IMR-90 (cell line): ENCODE data around the gene TSKU. TPM values are rescaled to one million over a fixed set of nuclear protein-coding genes. Genes with fewer than 3 reads are reported as not detected.

Experiments used
- ATAC-seq: fragments of 200-7000 bp; cut with Tn5 transposase; 2 replicates; pipeline ENCODE4 v1.9.1; 2020; ENCODE audit warnings: low read depth, mild to moderate bottlenecking, moderate library complexity
- BruUV-seq: library from RNA; stranded (reverse); fragments of 400-500 nt; replicated peaks from 2 replicates; lab custom pipeline; 2021; lab: Mats Ljungman, UMichigan
- CTCF ChIA-PET: fragments of 300-600 bp; formaldehyde crosslinking; extraction: SDS; loops from one replicate; lab custom pipeline; 2021; ENCODE audit warnings: antibody characterized with exemption; lab: Yijun Ruan, JAX
- POLR2A ChIA-PET: fragments of 300-600 bp; sonication (Branson Sonifier 250); formaldehyde crosslinking; loops from one replicate; lab custom pipeline; 2022; ENCODE audit warnings: antibody characterized with exemption; ENCODE audit not compliant: unreplicated experiment; lab: Charles Lee
- DNase-seq: peaks from one replicate; pipeline ENCODE4 v3.0.0; 2013
- H2AFZ ChIP-seq: replicated peaks from 2 replicates; pipeline ENCODE3; 2013; ENCODE audit warnings: low read length, mild to moderate bottlenecking; ENCODE audit not compliant: poor library complexity
- H2AK5ac ChIP-seq: 2 replicates; pipeline ENCODE4 v1.6.1; 2013; ENCODE audit warnings: low read depth, low read length, inconsistent platforms
- H2AK9ac ChIP-seq: replicated peaks from 2 replicates; pipeline ENCODE3; 2013; ENCODE audit warnings: mild to moderate bottlenecking, low read depth, low read length, moderate library complexity; ENCODE audit not compliant: poor library complexity
- H2BK120ac ChIP-seq: 2 replicates; pipeline ENCODE4 v1.6.1; 2013; ENCODE audit warnings: low read depth, low read length, inconsistent platforms
- H2BK15ac ChIP-seq: 3 replicates; pipeline ENCODE4 v1.6.1; 2013; ENCODE audit warnings: low read depth, low read length, inconsistent platforms
- H2BK20ac ChIP-seq: 2 replicates; pipeline ENCODE4 v1.6.1; 2013; ENCODE audit warnings: low read depth, mild to moderate bottlenecking, inconsistent platforms, low read length, moderate library complexity
- H2BK5ac ChIP-seq: 2 replicates; pipeline ENCODE4 v1.6.1; 2013; ENCODE audit warnings: mild to moderate bottlenecking, low read depth, low read length, inconsistent platforms; ENCODE audit not compliant: poor library complexity, severe bottlenecking
- H3K14ac ChIP-seq: replicated peaks from 2 replicates; pipeline ENCODE4 v1.6.1; 2013; ENCODE audit warnings: low read depth, low read length, inconsistent platforms
- H3K18ac ChIP-seq: 2 replicates; pipeline ENCODE4 v1.6.1; 2013; ENCODE audit warnings: low read depth, low read length, control low read depth
- H3K23ac ChIP-seq: 2 replicates; pipeline ENCODE4 v1.6.1; 2013; ENCODE audit warnings: low read depth, low read length, inconsistent platforms
- H3K27ac ChIP-seq: 2 replicates; pipeline ENCODE4 v1.5.1; 2013; ENCODE audit warnings: mild to moderate bottlenecking, control low read depth, low read length; ENCODE audit not compliant: insufficient read depth
- H3K27me3 ChIP-seq: 2 replicates; pipeline ENCODE4 v1.6.1; 2013; ENCODE audit warnings: low read length; ENCODE audit not compliant: control insufficient read depth, insufficient read depth
- H3K36me3 ChIP-seq: 2 replicates; pipeline ENCODE4 v1.6.1; 2013; ENCODE audit warnings: low read length, mixed read lengths; ENCODE audit not compliant: control insufficient read depth, insufficient read depth
- H3K4ac ChIP-seq: 2 replicates; pipeline ENCODE4 v1.6.1; 2013; ENCODE audit warnings: low read depth, low read length, inconsistent platforms
- H3K4me1 ChIP-seq: 2 replicates; pipeline ENCODE4 v1.6.1; 2013; ENCODE audit warnings: low read length, mixed read lengths; ENCODE audit not compliant: control insufficient read depth, insufficient read depth
- H3K4me2 ChIP-seq: 2 replicates; pipeline ENCODE4 v1.6.1; 2013; ENCODE audit warnings: low read depth, mild to moderate bottlenecking, control low read depth, low read length, moderate library complexity
- H3K4me3 ChIP-seq: 2 replicates; pipeline ENCODE4 v1.5.1; 2013; ENCODE audit warnings: low read depth, mild to moderate bottlenecking, control low read depth, low read length, moderate library complexity; ENCODE audit not compliant: insufficient read depth
- H3K56ac ChIP-seq: 2 replicates; pipeline ENCODE4 v1.6.1; 2013; ENCODE audit warnings: low read length, inconsistent platforms; ENCODE audit not compliant: insufficient read depth; ENCODE audit errors: extremely low read depth
- H3K79me1 ChIP-seq, 2 experiments: 2 replicates each; pipeline ENCODE4 v1.6.1; 2013; ENCODE audit warnings: low read length in 2 of 2, inconsistent platforms in 1 of 2, low read depth in 1 of 2
- H3K9ac ChIP-seq: 2 replicates; pipeline ENCODE4 v1.6.1; 2013; ENCODE audit warnings: low read depth, low read length, control low read depth
- H3K9me1 ChIP-seq: 2 replicates; pipeline ENCODE4 v1.6.1; 2013; ENCODE audit warnings: low read length, inconsistent platforms; ENCODE audit not compliant: insufficient read depth
- H3K9me3 ChIP-seq: 2 replicates; pipeline ENCODE4 v1.6.1; 2013; ENCODE audit warnings: low read length; ENCODE audit not compliant: control insufficient read depth, insufficient read depth
- H4K20me1 ChIP-seq: 2 replicates; pipeline ENCODE4 v1.6.1; 2013; ENCODE audit warnings: low read length, inconsistent platforms; ENCODE audit not compliant: insufficient read depth
- H4K5ac ChIP-seq: 2 replicates; pipeline ENCODE4 v1.6.1; 2013; ENCODE audit warnings: mild to moderate bottlenecking, low read depth, low read length, control low read depth
- H4K8ac ChIP-seq, 2 experiments: 2 replicates each; pipeline ENCODE4 v1.6.1; 2013; ENCODE audit warnings: low read depth in 2 of 2, low read length in 2 of 2, control low read depth in 1 of 2, inconsistent platforms in 1 of 2
- H4K91ac ChIP-seq: 2 replicates; pipeline ENCODE4 v1.6.1; 2013; ENCODE audit warnings: low read depth, low read length, inconsistent platforms; ENCODE audit not compliant: insufficient read depth
- BHLHE40 ChIP-seq: fragments of 150-350 bp; IDR thresholded peaks from 2 replicates; pipeline ENCODE4 v1.6.1; 2016; ENCODE audit warnings: mild to moderate bottlenecking, low read depth, low read length
- dilution Hi-C: fragments of 300-500 bp; cut with HindIII; formaldehyde crosslinking; loops from one replicate; pipeline ENCODE4 v1.14.3; 2018; ENCODE audit warnings: low sequenced_read_pairs; ENCODE audit not compliant: unreplicated experiment
- in situ Hi-C: fragments of 300-500 bp; cut with MboI; formaldehyde crosslinking; loops from 3 replicates; pipeline ENCODE4 v1.14.3; 2019; ENCODE audit warnings: low sequenced_read_pairs, inconsistent platforms, mixed read lengths
- intact Hi-C: fragments of 100-400 bp; cut with micrococcal nuclease; formaldehyde crosslinking; loops from 2 replicates; pipeline ENCODE4 v1.10.0; 2022
- polyA plus RNA-seq, 3 experiments: library from polyadenylated mRNA; depleted of rRNA; stranded (reverse); fragments of >200 nt; gene quantifications; 2 replicates each; pipeline ENCODE4 v1.2.3, GENCODE V29; 2012; ENCODE audit warnings: low replicate concordance in 1 of 3
- total RNA-seq: library from RNA; depleted of rRNA; stranded (reverse); fragments of >200 nt; gene quantifications from 2 replicates; pipeline ENCODE4 v1.2.3, GENCODE V29; 2012

The TSKU gene
- total and polyA plus RNA-seq, 2 of the 4 experiments (the other 2 are of a cell fraction): 6.8 to 26.6 TPM

DNA sequence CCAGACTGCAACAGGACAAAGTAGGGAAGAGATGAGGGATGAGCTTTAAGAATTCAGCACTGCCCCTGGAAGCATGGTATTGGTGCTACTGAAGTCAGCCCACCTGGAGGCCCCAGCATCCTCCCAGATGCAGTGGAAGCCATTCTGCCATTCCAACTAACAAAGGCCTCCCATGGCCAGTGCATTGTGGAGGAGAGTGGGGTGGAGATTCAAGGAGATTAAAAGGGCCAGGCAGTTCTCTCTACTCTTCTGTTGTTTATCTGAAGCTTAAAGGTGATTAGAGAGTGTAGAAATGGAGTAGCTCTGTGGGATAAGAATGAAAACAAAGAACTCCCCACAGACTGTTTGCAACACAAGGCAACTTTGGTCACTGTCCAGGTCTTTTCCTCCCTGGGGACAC lies 24.1 kb upstream of the TSKU start:
- Histone ChIP-seq H3K27ac (no peak overlapping the region), H4K91ac (no peak overlapping the region), H3K9me1 (peaks cover 14% of the 10 kb centered on the region; the same call in 1 of the 2 replicates), H2BK120ac (no peak overlapping the region), H3K4me3 (no peak overlapping the region), H3K36me3 (no peaks in the 10 kb centered on the region), H3K23ac (no peak overlapping the region), H2AK9ac (no peak overlapping the region), H2BK5ac (no peak overlapping the region), H4K8ac (no peak overlapping the region), H3K18ac (no peak overlapping the region), H3K4me1 (peaks cover 9% of the 10 kb centered on the region), H4K20me1 (no peaks in the 10 kb centered on the region), H3K9me3 (no peaks in the 10 kb centered on the region), H3K14ac (no peak overlapping the region), H3K27me3 (peaks cover 17% of the 10 kb centered on the region), H3K56ac (no peak overlapping the region), H4K5ac (no peak overlapping the region), H3K4ac (no peak overlapping the region), H2AFZ (no peak overlapping the region), H3K79me1 (no peaks in the 10 kb centered on the region), H3K9ac (no peak overlapping the region), H2AK5ac (no peak overlapping the region), H2BK15ac (no peak overlapping the region; the same call in 2 of the 3 replicates), H3K4me2 (no peak overlapping the region), H2BK20ac (no peak overlapping the region)
- POLR2A ChIA-PET: no interaction called here
- in situ Hi-C loops: no loop called here
- ATAC-seq: no peak
- no peak for DNase-seq
- intact Hi-C loops: no loop called here
- TF ChIP-seq BHLHE40: no peak
- BruUV-seq: no TSS peak
- dilution Hi-C loops: no loop called here
- CTCF ChIA-PET: interaction anchor here (0.6 kb wide), 1 partner anchor 41 kb away, joined by 3 read pairs; no protein-coding TSS in a partner anchor
